Measurements from ENCODE around the gene TADA1. TPM values are rescaled to one million over a fixed set of nuclear protein-coding genes. Genes with fewer than 3 reads are reported as not detected.

The TADA1 gene
- total RNA-seq, 1 donor from 2014 or later, result 8.9 TPM

- H3K4me3 Mint-ChIP-seq (ENCODE audit: unreplicated experiment), result no peak overlapping the region
- peaks cover 41% of the 10 kb centered on the region for H3K4me1 Mint-ChIP-seq (ENCODE audit: low read depth)
- H3K27me3 Mint-ChIP-seq (ENCODE audit: low read depth), result no peaks in the 10 kb centered on the region
- no peak overlapping the region for H3K27ac Mint-ChIP-seq (ENCODE audit: unreplicated experiment)
- peaks cover 4% of the 10 kb centered on the region for H3K36me3 Mint-ChIP-seq (ENCODE audit: low read depth)
- no peaks in the 10 kb centered on the region for H3K9me3 Mint-ChIP-seq (ENCODE audit: low read depth)
- no peak for DNase-seq (ENCODE audit: low spot score)
- no peak for TF ChIP-seq CTCF (IDR thresholded peaks at IDR 0.05)
These were observed 5.5 kb downstream of the TADA1 start for GRCh38 chr1:166870584-166870983.

GRCh38 chr1:166869318-166870099 is 6.6 kb downstream of the TADA1 start:
- no peaks in the 10 kb centered on the region for H3K9me3 Mint-ChIP-seq (ENCODE audit: low read depth)
- no peak overlapping the region for H3K27ac Mint-ChIP-seq (ENCODE audit: unreplicated experiment)
- no peak for DNase-seq (ENCODE audit: low spot score)
- peaks cover 4% of the 10 kb centered on the region for H3K36me3 Mint-ChIP-seq (ENCODE audit: low read depth)
- TF ChIP-seq CTCF (IDR thresholded peaks at IDR 0.05), result no peak
- H3K4me1 Mint-ChIP-seq (ENCODE audit: low read depth), result peaks cover 30% of the 10 kb centered on the region
- no peak overlapping the region for H3K4me3 Mint-ChIP-seq (ENCODE audit: unreplicated experiment)
- no peaks in the 10 kb centered on the region for H3K27me3 Mint-ChIP-seq (ENCODE audit: low read depth)

- Mint-ChIP-seq H3K27ac (ENCODE audit: unreplicated experiment) (no peak overlapping the region), H3K4me1 (ENCODE audit: low read depth) (peaks cover 26% of the 10 kb centered on the region), H3K36me3 (ENCODE audit: low read depth) (peaks cover 8% of the 10 kb centered on the region), H3K4me3 (ENCODE audit: unreplicated experiment) (no peak overlapping the region), H3K9me3 (ENCODE audit: low read depth) (no peaks in the 10 kb centered on the region), H3K27me3 (ENCODE audit: low read depth) (no peaks in the 10 kb centered on the region)
- TF ChIP-seq CTCF (IDR thresholded peaks at IDR 0.05), result no peak
- DNase-seq (ENCODE audit: low spot score), result no peak
These were observed 7.4 kb downstream of the TADA1 start for GRCh38 chr1:166868639-166869038.

GRCh38 chr1:166865926-166866325 is 10.1 kb downstream of the TADA1 start:
- Mint-ChIP-seq H3K9me3 (ENCODE audit: low read depth) (no peaks in the 10 kb centered on the region), H3K27me3 (ENCODE audit: low read depth) (no peaks in the 10 kb centered on the region), H3K27ac (ENCODE audit: unreplicated experiment) (no peak overlapping the region), H3K36me3 (ENCODE audit: low read depth) (peaks cover 18% of the 10 kb centered on the region), H3K4me1 (ENCODE audit: low read depth) (peaks cover 12% of the 10 kb centered on the region), H3K4me3 (ENCODE audit: unreplicated experiment) (no peak overlapping the region)
- no peak for TF ChIP-seq CTCF (IDR thresholded peaks at IDR 0.05)
- no peak for DNase-seq (ENCODE audit: low spot score)

GRCh38 chr1:166859597-166859996 is 16.5 kb downstream of the TADA1 start:
- no peak overlapping the region for H3K4me3 Mint-ChIP-seq (ENCODE audit: unreplicated experiment)
- peaks cover 33% of the 10 kb centered on the region for H3K36me3 Mint-ChIP-seq (ENCODE audit: low read depth)
- H3K27me3 Mint-ChIP-seq (ENCODE audit: low read depth), result no peaks in the 10 kb centered on the region
- no peak for TF ChIP-seq CTCF (IDR thresholded peaks at IDR 0.05)
- H3K27ac Mint-ChIP-seq (ENCODE audit: unreplicated experiment), result no peak overlapping the region
- H3K9me3 Mint-ChIP-seq (ENCODE audit: low read depth), result no peaks in the 10 kb centered on the region
- no peak for DNase-seq (ENCODE audit: low spot score)
- no peaks in the 10 kb centered on the region for H3K4me1 Mint-ChIP-seq (ENCODE audit: low read depth)

Data from chondrocyte (in vitro differentiated cells).